GM19468 (cell line): ENCODE results near the gene COX10.
"Not testable (repeated sequence)": the region's sequence is repeated elsewhere in the genome, so short reads cannot be mapped to it uniquely, and the experiment has no call there.

Experiments used
- ATAC-seq: cut with Tn5 transposase; IDR thresholded peaks from one replicate; pipeline ENCODE4 v1.9.1; 2021; ENCODE audit warnings: mild to moderate bottlenecking, moderate library complexity, moderate number of reproducible peaks; ENCODE audit not compliant: unreplicated experiment; ENCODE audit errors: extremely low read depth

The COX10 gene

DNA sequence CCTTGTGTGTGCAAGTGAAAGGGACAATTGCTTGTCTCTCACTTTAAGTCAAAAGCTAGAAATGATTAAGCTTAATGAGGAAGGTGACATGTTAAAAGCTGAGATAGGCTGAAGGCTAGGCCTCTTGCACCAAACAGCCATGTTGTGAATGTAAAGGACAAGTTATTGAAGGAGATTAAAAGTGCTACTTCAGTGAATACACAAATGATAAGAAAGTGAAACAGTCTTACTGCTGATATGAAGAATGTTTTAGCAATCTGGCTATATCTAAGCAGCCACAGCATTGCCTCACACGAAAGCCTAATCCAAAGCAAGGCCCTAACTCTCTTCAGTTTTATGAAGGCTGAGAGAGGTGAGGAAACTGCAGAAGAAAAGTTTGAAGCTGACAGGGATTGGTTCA, 96.3 kb downstream of the COX10 start:
- no peak for ATAC-seq

DNA sequence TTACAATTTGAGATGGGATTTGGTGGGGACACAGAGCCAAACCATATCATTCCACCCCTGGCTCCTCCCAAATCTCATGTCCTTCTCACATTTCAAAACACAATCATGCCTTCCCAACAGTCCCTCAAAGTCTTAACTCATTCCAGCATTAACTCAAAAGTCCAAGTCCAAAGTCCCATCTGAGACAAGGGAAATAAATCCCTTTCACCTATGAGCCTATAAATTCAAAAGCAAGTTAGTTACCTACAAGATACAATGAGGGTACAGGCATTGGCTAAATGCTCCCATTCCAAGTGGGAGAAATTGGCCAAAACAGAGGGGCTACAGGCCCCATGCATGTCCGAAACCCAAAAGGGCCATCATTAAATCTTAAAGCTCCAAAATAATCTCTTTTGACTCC, 98.5 kb downstream of the COX10 start:
- ATAC-seq: not testable (repeated sequence)

DNA sequence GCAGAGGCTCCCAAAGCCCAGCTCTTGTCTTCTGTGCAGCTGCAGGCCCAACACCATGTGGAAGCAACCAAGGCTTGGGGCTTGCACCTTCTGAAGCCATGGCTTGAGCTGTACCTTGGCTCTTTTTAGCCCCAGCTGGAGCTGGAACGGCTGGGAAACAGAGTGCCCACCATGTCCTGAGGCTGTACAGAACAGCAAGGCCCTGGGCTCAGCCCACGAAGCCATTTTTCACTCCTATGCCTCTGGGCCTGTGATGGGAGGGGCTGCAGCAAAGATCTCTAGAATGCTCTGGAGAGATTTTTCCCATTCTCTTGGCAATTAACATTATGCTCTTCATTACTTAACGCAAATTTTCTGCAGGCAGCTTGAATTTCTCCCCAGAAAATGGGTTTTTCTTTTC, 99.3 kb downstream of the COX10 start:
- ATAC-seq: no peak

DNA sequence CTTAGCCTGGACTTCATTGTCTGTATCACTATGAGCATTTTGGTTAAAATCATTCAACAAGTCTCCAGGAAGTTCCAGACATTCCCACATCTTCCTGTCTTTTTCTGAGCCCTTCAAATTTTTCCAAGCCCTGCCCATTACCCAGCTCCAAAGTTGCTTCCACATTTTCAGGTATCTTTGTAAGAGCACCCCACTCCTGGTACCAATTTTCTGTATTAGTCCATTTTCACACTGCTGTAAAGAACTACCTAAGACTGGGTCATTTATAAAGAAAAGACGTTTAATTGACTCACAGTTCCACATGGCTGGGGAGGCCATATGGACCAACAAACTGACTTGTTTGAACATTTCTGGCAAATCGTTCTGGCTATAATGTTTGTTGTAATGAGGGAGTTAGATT, 100.0 kb downstream of the COX10 start:
- no peak for ATAC-seq

DNA sequence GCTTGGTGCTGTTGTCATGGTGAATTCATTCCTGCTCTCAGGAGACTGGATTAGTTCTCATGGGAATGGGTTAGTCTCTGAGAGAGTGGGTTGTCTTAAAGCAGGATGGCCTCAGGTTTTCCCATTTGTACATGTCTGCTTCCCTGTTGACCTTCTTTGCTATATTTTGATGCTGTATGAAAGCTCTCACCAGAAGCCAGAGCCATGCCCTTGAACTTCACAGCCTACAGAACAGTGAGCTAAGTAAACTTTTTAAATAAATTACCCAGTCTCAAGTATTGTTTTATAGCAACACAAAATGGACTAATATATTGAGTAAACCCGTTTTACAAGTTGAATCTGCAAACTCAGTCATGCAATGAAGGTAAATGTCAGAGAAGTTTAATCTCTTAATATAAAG, 100.6 kb downstream of the COX10 start:
- no peak for ATAC-seq

DNA sequence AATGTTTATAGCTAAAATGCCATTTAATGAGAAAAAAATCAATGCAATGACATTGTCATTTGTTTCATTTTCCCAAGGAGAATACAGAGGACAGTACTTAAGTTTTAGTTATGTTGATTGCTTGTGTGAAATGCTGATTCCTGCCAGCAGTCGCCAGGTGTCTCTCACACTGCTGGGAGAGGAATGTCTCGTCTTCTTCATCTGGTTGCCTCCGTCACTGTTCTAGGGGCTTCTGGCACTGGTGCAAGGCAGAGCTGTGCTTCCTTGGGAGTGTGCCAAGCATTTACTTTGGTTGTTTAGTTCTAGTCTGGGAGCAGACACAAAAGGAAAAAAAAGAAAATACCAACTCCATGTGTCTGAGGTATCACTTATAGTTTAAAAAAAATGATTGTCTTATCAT, 107.7 kb downstream of the COX10 start:
- not testable (repeated sequence) for ATAC-seq

DNA sequence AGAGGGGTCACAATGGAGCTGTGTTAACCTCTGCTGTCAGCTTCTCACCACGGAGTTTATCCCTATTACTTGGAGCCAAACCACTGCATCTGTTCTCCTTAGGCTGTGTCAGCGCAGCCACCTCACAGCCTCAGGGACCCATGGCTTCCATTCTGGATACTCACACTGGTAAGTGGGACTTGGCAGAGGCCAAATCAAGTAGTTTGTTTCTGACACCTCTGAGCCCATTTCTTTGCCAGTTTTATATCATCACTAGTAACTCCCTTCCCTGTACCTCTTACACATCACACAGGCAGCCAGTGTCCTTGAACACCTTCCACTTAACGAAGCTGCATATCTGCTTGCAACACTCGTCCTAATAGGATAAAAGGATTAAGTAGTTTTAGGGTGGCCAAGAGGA, 108.5 kb downstream of the COX10 start:
- ATAC-seq: not testable (repeated sequence)

DNA sequence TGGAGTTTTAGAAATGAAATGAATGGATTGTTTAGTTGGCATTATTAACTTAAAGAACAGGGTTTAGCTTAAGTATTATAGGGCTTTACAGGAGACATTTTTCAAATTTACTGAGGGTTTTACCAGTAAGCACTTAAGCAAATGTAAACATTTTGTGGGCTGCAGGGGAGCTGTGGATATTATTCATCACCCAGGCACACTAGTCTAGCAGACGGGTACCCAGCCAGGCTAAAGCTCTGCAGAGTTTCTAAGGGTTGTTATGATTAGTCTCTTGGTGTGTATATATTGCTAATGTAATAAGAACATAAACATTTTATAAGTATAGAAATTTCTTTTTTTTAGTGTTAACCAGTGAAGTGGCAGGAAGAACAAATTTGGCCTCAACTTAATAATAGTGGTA, 110.6 kb downstream of the COX10 start:
- ATAC-seq: not testable (repeated sequence)

DNA sequence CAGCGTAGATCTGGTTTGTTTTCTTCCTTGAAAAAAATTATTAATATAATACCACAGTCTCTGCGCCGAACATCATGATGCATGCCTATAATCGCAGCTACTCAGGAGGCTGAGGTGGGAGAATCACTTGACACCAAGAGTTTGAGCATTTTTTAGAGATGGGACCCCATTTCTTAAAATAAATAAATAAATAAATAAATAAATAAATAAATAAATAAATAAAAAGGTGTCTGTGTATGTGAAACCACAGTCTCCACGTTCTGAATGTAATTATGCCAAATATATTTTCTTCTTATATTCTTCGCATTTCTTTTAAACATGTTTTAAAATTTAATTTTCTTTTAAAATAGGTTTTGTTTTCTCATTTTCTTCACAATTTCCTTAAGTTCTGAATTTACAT, 112.8 kb downstream of the COX10 start:
- ATAC-seq: not testable (repeated sequence)

DNA sequence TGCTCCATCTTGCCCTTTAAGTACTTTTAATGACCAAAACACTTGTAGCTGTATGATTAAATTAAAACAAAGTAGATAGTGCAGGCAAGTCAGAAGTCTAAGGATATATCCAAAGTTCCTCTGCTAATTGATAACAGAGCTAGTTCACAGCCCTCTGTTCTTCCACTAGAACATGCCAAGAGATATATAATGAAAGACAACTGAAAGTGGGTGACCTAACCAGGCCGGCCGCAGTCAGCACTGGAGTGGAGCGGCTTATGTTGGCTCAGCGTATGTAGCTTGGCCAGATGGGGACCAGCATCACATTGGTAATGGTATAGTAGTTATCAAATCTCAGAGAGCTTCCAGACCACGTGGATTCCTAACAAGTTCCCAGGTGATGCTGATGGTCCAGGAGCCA, 115.2 kb downstream of the COX10 start:
- ATAC-seq: not testable (repeated sequence)

DNA sequence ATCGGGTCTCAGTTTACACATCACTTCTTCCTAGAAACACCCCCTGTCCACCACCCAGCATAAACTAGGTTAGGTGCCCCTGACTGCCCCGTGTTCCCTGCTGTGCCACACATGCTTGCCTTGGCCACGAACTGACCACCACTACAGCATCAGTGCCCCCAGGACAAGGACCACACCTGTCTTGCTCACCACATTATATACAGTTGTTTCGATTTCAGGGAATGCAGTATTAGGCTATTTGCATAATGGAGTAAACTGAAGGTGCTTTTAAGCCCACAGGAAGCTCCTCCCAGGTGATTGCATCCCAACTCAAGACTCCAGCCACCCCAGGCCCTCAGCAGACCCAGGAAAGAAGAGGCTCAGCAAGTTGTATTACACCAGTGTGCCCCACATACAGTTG, 117.1 kb downstream of the COX10 start:
- not testable (repeated sequence) for ATAC-seq

DNA sequence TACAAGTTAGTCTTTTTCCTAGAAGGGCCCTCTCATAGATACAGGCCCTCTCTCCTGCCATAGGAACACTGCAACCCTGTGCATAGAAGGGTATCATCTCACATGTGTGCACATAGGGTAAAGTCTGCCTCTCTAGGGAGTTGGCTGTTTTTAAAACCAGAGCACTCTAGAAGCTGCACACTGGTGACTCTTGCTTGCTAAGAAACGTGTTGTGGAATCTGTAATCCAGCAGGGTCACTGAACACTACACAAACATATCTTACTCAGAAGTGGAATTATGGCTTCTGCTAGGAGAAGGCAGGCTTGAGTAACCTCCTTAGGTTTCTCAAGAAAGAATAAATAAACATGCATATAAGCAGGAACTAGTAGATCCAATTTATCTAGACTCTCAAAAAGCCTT, 121.5 kb downstream of the COX10 start:
- ATAC-seq: not testable (repeated sequence)

DNA sequence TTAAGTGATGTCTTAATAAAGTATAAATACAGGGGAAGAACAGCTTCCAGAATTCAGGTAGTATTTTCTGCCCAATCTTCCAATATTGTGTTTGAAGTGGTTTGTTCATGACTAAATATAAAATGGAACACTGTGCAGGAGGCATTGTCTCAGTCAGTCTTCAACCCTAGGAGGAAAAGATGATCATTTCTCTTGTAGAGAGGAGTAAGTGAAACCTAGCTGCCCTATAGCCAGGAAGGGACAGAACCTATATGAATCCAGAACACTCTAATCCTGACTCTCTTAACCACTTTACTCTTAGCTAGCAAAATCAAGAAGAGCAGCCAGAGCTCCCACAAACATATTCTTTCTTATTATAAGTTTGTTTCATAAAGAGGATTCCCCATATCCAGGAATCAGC, 122.2 kb downstream of the COX10 start:
- not testable (repeated sequence) for ATAC-seq

DNA sequence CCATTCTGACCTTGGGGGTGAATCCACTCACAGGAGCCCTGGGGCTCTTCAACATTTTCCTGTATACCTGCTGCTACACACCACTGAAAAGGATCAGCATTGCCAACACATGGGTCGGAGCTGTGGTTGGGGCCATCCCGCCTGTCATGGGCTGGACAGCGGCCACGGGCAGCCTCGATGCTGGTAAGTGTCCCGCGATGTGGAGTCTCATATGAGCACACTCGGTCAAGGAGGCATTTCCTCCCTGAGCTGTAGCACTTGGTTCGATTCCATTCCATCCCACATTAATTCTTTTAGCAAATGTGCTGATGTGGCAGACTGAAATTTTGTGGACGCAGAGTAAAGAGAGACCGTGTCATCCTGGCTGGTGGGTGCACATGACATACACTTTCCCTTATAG, 122.7 kb downstream of the COX10 start:
- not testable (repeated sequence) for ATAC-seq

DNA sequence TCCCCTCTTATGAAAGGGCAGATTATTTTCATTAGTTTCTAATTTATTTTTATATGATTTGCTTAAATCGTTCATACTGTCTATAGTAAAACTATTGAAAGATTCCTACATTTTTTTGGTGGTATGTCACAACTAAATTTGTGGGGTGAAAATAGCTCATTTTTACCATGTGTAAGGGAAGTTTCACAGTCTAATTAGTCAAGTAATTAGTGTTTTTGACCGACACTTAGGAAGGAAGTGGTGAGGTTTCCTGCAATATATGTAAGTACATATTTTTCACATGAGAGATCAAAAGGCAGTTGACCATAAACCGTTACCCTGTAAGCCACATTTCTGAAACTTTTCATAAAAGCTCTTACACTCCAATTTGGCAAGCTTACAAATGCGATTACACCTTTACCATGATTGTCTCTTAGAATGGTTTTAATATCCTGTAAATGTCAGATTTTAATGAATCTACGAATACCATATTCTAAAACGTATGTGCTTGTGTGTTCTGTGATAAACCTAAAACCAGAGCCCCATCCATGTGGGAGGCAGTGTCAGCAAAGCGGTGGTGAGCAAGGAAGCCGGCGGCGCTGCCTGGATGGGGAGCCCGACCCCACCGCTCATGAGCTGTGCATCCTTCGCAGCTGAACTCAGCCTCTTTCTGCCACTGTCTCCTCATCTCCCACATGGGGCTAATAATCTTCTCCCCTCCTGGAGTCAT, 123.5 kb downstream of the COX10 start:
- ATAC-seq: not testable (repeated sequence)

DNA sequence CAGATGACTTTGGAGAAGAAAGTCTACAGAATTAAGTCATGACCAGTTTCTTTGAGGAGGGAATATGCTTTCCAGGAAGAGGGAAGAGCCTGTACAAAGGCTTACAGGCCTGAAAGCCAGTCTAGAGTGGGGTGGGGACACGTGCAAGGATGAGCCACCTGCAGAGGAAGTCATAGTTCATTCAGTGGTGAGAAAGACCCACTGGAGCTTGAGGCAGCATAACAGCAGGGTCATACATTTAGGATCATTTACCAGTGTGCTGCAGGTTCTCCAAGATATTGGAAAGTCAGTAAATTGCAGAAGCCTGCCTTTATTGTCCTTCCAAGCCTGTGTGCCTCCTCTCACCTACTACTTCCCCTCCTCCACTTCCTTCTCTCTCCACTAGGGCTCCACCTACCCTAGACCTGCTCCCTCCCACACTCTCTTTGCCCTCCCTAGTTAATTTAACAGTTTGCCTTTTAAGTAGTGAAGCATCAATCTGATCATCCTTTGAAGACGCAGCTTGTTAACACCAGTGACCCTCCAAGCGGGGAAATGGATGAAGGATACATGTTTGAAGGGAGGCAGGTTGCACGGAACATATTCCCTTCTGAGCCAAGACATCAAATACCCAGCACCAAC, 127.2 kb downstream of the COX10 start:
- ATAC-seq: no peak

DNA sequence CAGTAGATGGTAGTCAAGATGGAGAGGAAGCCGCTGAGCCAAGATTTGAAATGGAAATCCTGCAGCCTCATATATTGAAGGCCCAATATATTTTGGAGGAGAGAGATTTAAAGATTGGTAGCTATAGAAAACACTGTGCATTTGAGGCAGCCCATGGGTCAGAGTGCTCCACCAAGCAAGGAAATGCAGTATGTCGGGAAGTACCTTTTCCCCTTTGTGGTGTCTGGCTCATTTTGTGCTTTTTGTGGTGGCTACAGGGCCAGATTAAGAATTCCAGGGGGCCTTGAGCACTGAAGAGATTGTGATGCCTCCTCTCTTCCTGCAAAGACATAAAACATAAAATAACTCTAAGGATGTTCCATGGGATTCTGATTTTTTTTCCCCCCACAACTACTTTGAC, 127.8 kb downstream of the COX10 start:
- no peak for ATAC-seq

DNA sequence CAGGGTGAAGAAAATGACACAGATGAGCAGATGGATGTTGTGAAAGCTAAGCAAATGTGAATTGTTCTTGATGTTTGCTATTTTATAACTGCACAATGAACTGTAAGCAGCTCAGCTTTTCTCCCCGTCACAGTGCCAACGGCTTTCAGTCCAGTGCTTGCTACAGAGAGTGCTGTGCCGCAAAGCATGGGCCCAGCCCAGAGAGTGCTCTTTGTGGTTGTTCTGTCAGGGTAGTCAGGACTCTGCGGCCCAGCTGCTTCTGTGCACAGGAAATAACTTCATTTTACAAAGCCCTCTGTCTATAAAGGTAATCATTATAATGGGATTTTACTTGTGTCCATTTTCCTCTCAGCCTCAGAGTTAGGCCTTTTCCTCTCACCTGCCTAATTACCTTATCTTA, 128.3 kb downstream of the COX10 start:
- no peak for ATAC-seq

DNA sequence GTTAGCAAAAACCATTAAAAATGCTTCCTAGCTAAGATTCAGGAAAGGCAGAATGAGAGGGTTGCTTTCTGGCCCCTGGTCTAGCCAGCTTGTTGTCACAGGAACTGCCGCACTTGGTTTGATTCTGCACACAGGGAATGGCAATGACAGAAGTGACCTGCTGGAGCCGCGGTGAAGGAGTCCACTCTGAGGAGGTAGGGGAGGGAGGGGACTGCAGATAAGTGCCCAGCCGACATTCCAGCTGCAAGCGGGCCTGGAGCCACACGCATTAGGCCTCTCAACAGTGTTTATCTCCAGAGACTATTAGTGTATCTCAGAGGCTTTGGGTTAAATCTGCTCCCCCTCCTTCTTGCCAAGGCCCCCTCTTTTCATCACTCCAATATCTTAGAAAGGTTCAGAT, 128.7 kb downstream of the COX10 start:
- ATAC-seq: no peak

DNA sequence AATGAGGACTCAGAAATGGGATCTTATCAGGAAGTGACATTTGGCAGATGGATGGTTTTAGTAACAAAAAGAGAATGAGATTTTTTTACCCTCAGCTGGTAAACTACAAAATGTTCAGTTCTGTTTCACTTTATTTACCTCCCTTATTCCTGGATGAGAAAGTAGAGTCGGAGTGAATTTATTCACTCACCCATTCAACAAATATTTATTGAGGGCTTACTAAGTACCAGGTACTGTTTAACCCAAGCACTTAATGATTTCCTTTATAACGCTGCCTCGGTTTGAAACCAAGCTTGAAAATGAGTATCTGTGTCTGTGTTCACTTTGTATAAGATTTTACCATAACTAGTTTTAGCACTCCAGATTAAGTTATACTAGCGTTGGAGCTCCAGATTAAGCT, 129.3 kb downstream of the COX10 start:
- ATAC-seq: no peak

DNA sequence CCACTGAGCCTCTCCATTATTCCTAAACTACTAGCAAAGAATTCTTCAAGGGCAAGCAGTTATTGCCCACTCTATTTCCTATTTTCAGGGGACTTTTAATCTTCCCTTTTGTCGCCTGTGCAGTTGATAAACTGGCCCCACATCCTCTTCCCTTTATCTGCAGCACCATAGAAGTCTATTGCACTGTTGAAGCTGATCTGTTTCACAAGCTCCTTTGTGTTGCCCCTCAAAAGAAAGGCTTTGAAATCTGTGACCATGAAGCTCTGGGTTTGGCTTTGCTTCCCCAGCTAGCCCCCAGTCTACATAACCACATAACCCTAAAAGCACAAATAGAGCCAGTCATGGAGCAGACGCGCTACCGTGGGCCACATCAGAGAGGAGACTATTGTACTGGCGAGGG, 130.3 kb downstream of the COX10 start:
- no peak for ATAC-seq

DNA sequence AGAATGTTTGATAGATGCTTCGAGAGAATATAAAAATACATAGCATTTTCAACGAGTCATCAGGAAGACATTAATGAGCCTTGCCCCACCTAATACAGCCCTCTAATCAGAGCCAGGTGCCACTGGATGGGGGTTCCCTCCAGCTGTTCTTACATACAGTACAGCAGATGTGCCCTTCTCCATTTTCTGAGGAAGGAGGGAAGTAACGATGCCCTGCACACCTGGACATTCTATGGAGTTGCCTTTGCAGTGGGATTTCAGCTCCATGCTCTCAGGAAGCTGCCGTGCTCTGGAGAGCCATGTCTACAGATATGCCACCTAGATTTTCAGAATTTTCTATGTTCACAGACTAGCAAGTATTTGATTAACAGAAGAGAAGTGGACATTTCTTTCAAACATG, 131.1 kb downstream of the COX10 start:
- ATAC-seq: no peak
